Parathyroid adenoma (tissue), 2 donors: ENCODE results near the gene SALL4.
A peak's percentile ranks its signal among the peaks of the same experiment; 100 is the strongest.

ENCODE experiments used
- H2AFZ ChIP-seq: fragments of 300-600 bp; sonication (generic); one replicate; pipeline ENCODE4 v1.7.0; 2017; ENCODE audit warnings: antibody characterized with exemption, mild to moderate bottlenecking
- H3K27ac ChIP-seq: fragments of 300-600 bp; sonication (generic); one replicate; pipeline ENCODE4 v1.7.0; 2017
- H3K27me3 ChIP-seq: fragments of 300-600 bp; sonication (generic); one replicate; pipeline ENCODE4 v1.7.0; 2017; ENCODE audit warnings: low read length; ENCODE audit not compliant: control insufficient read depth, insufficient read depth
- H3K36me3 ChIP-seq: fragments of 300-600 bp; sonication (generic); one replicate; pipeline ENCODE4 v1.7.0; 2017; ENCODE audit warnings: low read length; ENCODE audit not compliant: control insufficient read depth, insufficient read depth
- H3K4me1 ChIP-seq: fragments of 300-600 bp; sonication (generic); one replicate; pipeline ENCODE4 v1.7.0; 2017; ENCODE audit warnings: control low read depth
- H3K4me2 ChIP-seq: fragments of 300-600 bp; sonication (generic); one replicate; pipeline ENCODE4 v1.7.0; 2017; ENCODE audit warnings: low read length
- H3K4me3 ChIP-seq: fragments of 300-600 bp; sonication (generic); one replicate; pipeline ENCODE4 v1.7.0; 2017; ENCODE audit warnings: low read depth, low read length
- H3K79me2 ChIP-seq: fragments of 300-600 bp; sonication (generic); one replicate; pipeline ENCODE4 v1.7.0; 2017; ENCODE audit warnings: control low read depth
- H3K9ac ChIP-seq: fragments of 300-600 bp; sonication (generic); one replicate; pipeline ENCODE4 v1.7.0; 2017; ENCODE audit warnings: mild to moderate bottlenecking
- H3K9me3 ChIP-seq: fragments of 300-600 bp; sonication (generic); one replicate; pipeline ENCODE4 v1.7.0; 2017; ENCODE audit warnings: low read length; ENCODE audit not compliant: control insufficient read depth
- CTCF ChIP-seq: fragments of 300-600 bp; sonication (generic); IDR thresholded peaks from one replicate; pipeline ENCODE4 v1.7.0; 2017; ENCODE audit warnings: antibody characterized with exemption, mild to moderate bottlenecking
- donor health status: primary hyperparathyroidism.

Gene SALL4

GRCh38 chr20:51804754-51805153 is 2.4 kb upstream of the SALL4 start:
- Histone ChIP-seq H3K36me3 (no peaks in the 10 kb centered on the region), H2AFZ (no peak overlapping the region), H3K79me2 (no peaks in the 10 kb centered on the region), H3K4me3 (no peak overlapping the region), H3K27me3 (no peaks in the 10 kb centered on the region), H3K4me2 (no peak overlapping the region), H3K27ac (no peak overlapping the region), H3K4me1 (no peaks in the 10 kb centered on the region), H3K9me3 (no peaks in the 10 kb centered on the region), H3K9ac (no peak overlapping the region)
- no peak for TF ChIP-seq CTCF

- no peaks in the 10 kb centered on the region for H3K79me2 ChIP-seq
- H3K4me1 ChIP-seq = no peaks in the 10 kb centered on the region
- peak overlapping the region; percentile 94 for H2AFZ ChIP-seq
- TF ChIP-seq CTCF = no peak
- H3K9me3 ChIP-seq = no peaks in the 10 kb centered on the region
- no peak overlapping the region for H3K4me3 ChIP-seq
- no peak overlapping the region for H3K9ac ChIP-seq
- H3K27ac ChIP-seq = peak overlapping the region; percentile 15
- H3K4me2 ChIP-seq = no peak overlapping the region
- H3K36me3 ChIP-seq = no peaks in the 10 kb centered on the region
- H3K27me3 ChIP-seq = no peaks in the 10 kb centered on the region
These were observed 980 bp upstream of the SALL4 start for GRCh38 chr20:51803148-51803854.

GRCh38 chr20:51801823-51802123 is 548 bp downstream of the SALL4 start:
- Histone ChIP-seq H3K4me1 (no peaks in the 10 kb centered on the region), H2AFZ (peak overlapping the region; percentile 94), H3K4me3 (peak overlapping the region; percentile 71), H3K36me3 (no peaks in the 10 kb centered on the region), H3K79me2 (no peaks in the 10 kb centered on the region), H3K4me2 (peak overlapping the region; percentile 91), H3K27ac (peak overlapping the region; percentile 33), H3K27me3 (no peaks in the 10 kb centered on the region), H3K9me3 (no peaks in the 10 kb centered on the region), H3K9ac (no peak overlapping the region)
- no peak for TF ChIP-seq CTCF

GRCh38 chr20:51801122-51801822 is 1.0 kb downstream of the SALL4 start:
- Histone ChIP-seq H3K79me2 (no peaks in the 10 kb centered on the region), H3K9me3 (no peaks in the 10 kb centered on the region), H3K9ac (no peak overlapping the region), H3K36me3 (no peaks in the 10 kb centered on the region), H3K4me1 (no peaks in the 10 kb centered on the region), H2AFZ (peak overlapping the region; percentile 94), H3K4me2 (peak overlapping the region; percentile 91), H3K27me3 (no peaks in the 10 kb centered on the region), H3K27ac (peak overlapping the region; percentile 33), H3K4me3 (peak overlapping the region; percentile 71)
- TF ChIP-seq CTCF = peak; percentile 26

GRCh38 chr20:51800872-51801121 is 1.5 kb downstream of the SALL4 start:
- H3K27me3 ChIP-seq = no peaks in the 10 kb centered on the region
- no peak overlapping the region for H3K27ac ChIP-seq
- H3K4me2 ChIP-seq = peak overlapping the region; percentile 91

More at GRCh38 chr20:51800872-51801121, 1.5 kb downstream of the SALL4 start:
- Histone ChIP-seq H3K4me1 (no peaks in the 10 kb centered on the region), H2AFZ (peak overlapping the region; percentile 94), H3K9ac (no peak overlapping the region), H3K36me3 (no peaks in the 10 kb centered on the region), H3K4me3 (peak overlapping the region; percentile 71), H3K79me2 (no peaks in the 10 kb centered on the region), H3K9me3 (no peaks in the 10 kb centered on the region)
- TF ChIP-seq CTCF = no peak
